Purkinje cell (primary cell): ENCODE data around the gene MYBPHL. TPM values are rescaled to one million over a fixed set of nuclear protein-coding genes. Genes with fewer than 3 reads are reported as not detected.

Experiments used
- polyA plus RNA-seq: library from polyadenylated mRNA; unstranded; fragments of >200 nt; fragmentation: Nextera tagmentation; gene quantifications from 2 replicates; pipeline ENCODE4 v1.2.1, GENCODE V29; 2014

Gene MYBPHL
- polyA plus RNA-seq, result 1.1 TPM in 1 of 2 replicates, not detected in the other

GRCh38 chr1:109306832-109307273 is at the start of gene MYBPHL:
Gene MYBPHL (minus strand): TSS chr1:109307011. CDS start chr1:109306991, 20 bp downstream.

GRCh38 chr1:109282952-109283747 is 23.7 kb downstream of the MYBPHL start, which contains the start of gene PSRC1:
Gene PSRC1 (minus strand): TSS chr1:109283145.

GRCh38 chr1:109248797-109249629 is 57.8 kb downstream of the MYBPHL start, which contains the start of gene CELSR2:
Gene CELSR2 (plus strand): TSS chr1:109249539. CDS start chr1:109250080, 541 bp downstream.

Other genes starting within 250 kb of the MYBPHL start
- 40.5 and 52.2 TPM in 2 replicates for gene TAF13, start 231.0 kb downstream of the MYBPHL start, polyA plus RNA-seq
- 39.3 and 53.8 TPM in 2 replicates for gene TMEM167B, start 216.2 kb downstream of the MYBPHL start, polyA plus RNA-seq
- 2.1 and 6.5 TPM in 2 replicates for gene ELAPOR1, start 192.9 kb downstream of the MYBPHL start, polyA plus RNA-seq
- gene SARS1, start 93.1 kb downstream of the MYBPHL start, polyA plus RNA-seq, result 193 and 222 TPM in 2 replicates
- 4.2 and 6.6 TPM in 2 replicates for gene CELSR2, start 57.5 kb downstream of the MYBPHL start, polyA plus RNA-seq
- 4.5 TPM in 1 of 2 replicates, not detected in the other for gene PSRC1, start 23.9 kb downstream of the MYBPHL start, polyA plus RNA-seq
- gene SORT1, start 90.9 kb upstream of the MYBPHL start, polyA plus RNA-seq, result 7.4 and 14.4 TPM in 2 replicates
- 103 and 114 TPM in 2 replicates for gene PSMA5, start 119.4 kb upstream of the MYBPHL start, polyA plus RNA-seq
- gene SYPL2, start 159.5 kb upstream of the MYBPHL start, polyA plus RNA-seq, result not detected in 2 replicates
- 1.8 TPM in 1 of 2 replicates, not detected in the other for gene ATXN7L2, start 176.9 kb upstream of the MYBPHL start, polyA plus RNA-seq
- gene CYB561D1, start 187.1 kb upstream of the MYBPHL start, polyA plus RNA-seq, result 1.6 and 4.2 TPM in 2 replicates
- 36.7 and 50.3 TPM in 2 replicates for gene AMIGO1, start 202.7 kb upstream of the MYBPHL start, polyA plus RNA-seq
- 14.8 and 15.2 TPM in 2 replicates for gene GPR61, start 232.9 kb upstream of the MYBPHL start, polyA plus RNA-seq
- gene GNAI3, start 241.6 kb upstream of the MYBPHL start, polyA plus RNA-seq, result 2.2 and 3.8 TPM in 2 replicates